Adrenal gland (tissue), 12 donors: ENCODE results near the gene KRT8. TPM values are rescaled to one million over a fixed set of nuclear protein-coding genes. Genes with fewer than 3 reads are reported as not detected.
A peak's percentile ranks its signal among the peaks of the same experiment; 100 is the strongest.

Experiments
- DNase-seq, 7 donors: peaks; one replicate each; pipeline ENCODE4 v3.0.0-alpha.2; 2019 to 2020
- H3K27ac ChIP-seq, 5 donors: fragments of 200-600 bp; sonication (generic) in 4 of 5; 1 replicate in 3 of 5; 2 replicates in 2 of 5; pipeline versions ENCODE4 v1.5.1 to v1.8.0; 2016 to 2020; ENCODE audit warnings: mild to moderate bottlenecking in 1 of 5
- H3K27me3 ChIP-seq: fragments of 200-600 bp; 2 replicates; pipeline ENCODE4 v1.8.0; 2021
- H3K36me3 ChIP-seq, 2 donors: fragments of 200-600 bp; replicated peaks in 1 of 2; 1 replicate in 1 of 2; 2 replicates in 1 of 2; pipeline versions ENCODE4 v1.5.1 to v1.8.0; 2018 to 2022
- H3K4me1 ChIP-seq, 2 donors: fragments of 200-600 bp; replicated peaks in 1 of 2; 1 replicate in 1 of 2; 2 replicates in 1 of 2; pipeline versions ENCODE4 v1.5.1 to v1.8.0; 2018 to 2021
- H3K4me3 ChIP-seq, 4 donors: fragments of 200-600 bp; sonication (generic) in 3 of 4; one replicate each; pipeline ENCODE4 v1.5.1; 2016 to 2018
- H3K9me3 ChIP-seq, 3 donors: fragments of 200-600 bp; sonication (generic) in 1 of 3; replicated peaks in 1 of 3; 1 replicate in 2 of 3; 2 replicates in 1 of 3; pipeline versions ENCODE4 v1.5.1 to v1.8.0; 2016 to 2021
- POLR2A ChIP-seq, 2 donors: fragments of 450-650 bp; IDR thresholded peaks; one replicate each; pipeline ENCODE4 v1.6.1; 2017; ENCODE audit warnings: antibody characterized with exemption in 2 of 2, mild to moderate bottlenecking in 2 of 2, moderate library complexity in 1 of 2
- WGBS, 4 donors: extraction: QIAGEN DNeasy Blood & Tissue Kit in 2 of 4; methylation state at CpG; one replicate each; pipeline versions ENCODE4 v1.1.5 to v1.1.7; 2013 to 2017; 5-methylcytosine and 5-hydroxymethylcytosine counted together
- intact Hi-C, 2 donors: fragments of 100-400 bp; cut with DNase I; formaldehyde crosslinking; loops; one replicate each; pipeline versions ENCODE4 v1.14.1 to v1.15.0; 2022 to 2023
- polyA plus RNA-seq, 3 donors: library from polyadenylated mRNA; stranded (reverse); fragments of 200-250 nt in 2 of 3; fragments of 350-450 nt in 1 of 3; fragmentation: Illumina TruSeq in 1 of 3; extraction: RNeasy Lipid Tissue Mini Kit (QIAGEN cat#74804) in 1 of 3; gene quantifications; one replicate each; pipeline ENCODE4 v1.2.3, GENCODE V29; 2013 to 2014
- total RNA-seq, 9 donors: library from RNA; depleted of rRNA in 4 of 9; stranded (reverse); fragments of >200 nt in 4 of 9; fragments of 120-200 nt in 1 of 9; fragmentation: NEBNext Ultra II Directional in 1 of 9; extraction: Animal tissue kit (Norgen Biotek cat#: 25700) in 1 of 9; gene quantifications; one replicate each; pipeline versions ENCODE4 v1.1.0 to v1.2.4, GENCODE V29; 2013 to 2023
- TF ChIP-seq, protein P1 (sequence below), 6 experiments: fragments of 450-650 bp in 4 of 6; fragments of 200-600 bp in 2 of 6; sonication (generic) in 1 of 6; IDR thresholded peaks; 1 replicate in 5 of 6; 2 replicates in 1 of 6; pipeline versions ENCODE4 v1.5.1 to v1.8.0; 2016 to 2021; ENCODE audit warnings: antibody characterized with exemption in 6 of 6, mild to moderate bottlenecking in 2 of 6, moderate library complexity in 1 of 6
- donor health status: healthy with polysubstance abuse.
- donor health status: Bipolar disorder and iron deficiency.
- donor health status: DM: yes; HTN: yes; CAD: no.
- donor health status: DM: no; HTN: no; CAD: no.
- donor health status: DM: no; HTN: no; CAD: no.
- donor health status: DM: yes; HTN: yes; CAD: no.

The KRT8 gene
- total and polyA plus RNA-seq, 12 donors, result 13.3 to 198 (median 71.0) TPM

DNA sequence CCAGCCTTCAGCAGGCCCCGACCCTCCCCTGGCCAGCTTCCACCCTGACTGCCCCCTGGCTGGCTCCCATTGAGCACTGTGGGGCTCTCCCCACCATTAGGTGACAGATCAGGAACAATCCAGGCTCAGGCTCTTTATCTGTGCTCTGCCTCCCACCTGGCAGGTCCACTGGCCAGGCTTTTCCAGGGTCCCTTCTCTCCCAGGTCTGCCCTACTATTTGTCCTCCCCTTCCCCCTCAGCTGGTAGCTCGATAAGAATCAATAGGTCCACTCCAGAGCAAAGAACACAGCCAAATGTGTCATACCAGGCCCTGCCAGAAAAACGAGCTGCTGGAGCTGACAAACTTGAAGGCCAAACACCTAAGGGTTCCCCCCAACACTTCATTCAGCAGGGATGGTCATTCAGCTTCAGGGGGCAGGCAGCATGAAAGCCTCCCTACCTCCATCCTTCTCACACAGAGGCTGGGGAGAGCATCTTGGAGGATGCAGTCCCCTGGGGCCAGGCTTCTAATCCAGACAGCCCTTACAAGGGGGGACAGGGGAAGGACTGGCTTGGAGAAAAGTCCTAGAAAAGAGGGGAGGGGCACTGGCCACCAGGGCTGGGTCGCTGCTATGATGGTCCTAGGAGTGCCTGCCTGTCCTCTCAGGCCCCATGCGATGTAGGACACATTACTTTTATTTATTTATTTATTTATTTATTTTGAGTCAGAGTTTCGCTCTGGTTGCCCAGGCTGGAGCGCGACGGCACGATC lies 42.1 kb upstream of the KRT8 start:
- no peak overlapping the region for H3K4me3 ChIP-seq
- no peaks in the 10 kb centered on the region for H3K9me3 ChIP-seq
- H3K27me3 ChIP-seq, result no peaks in the 10 kb centered on the region
- WGBS, 4 donors, result 78 to 82% (median 81%) methylated on average over 10 of the region's 10 CpGs
- no peaks in the 10 kb centered on the region for H3K36me3 ChIP-seq
- TF ChIP-seq, protein P1, sequence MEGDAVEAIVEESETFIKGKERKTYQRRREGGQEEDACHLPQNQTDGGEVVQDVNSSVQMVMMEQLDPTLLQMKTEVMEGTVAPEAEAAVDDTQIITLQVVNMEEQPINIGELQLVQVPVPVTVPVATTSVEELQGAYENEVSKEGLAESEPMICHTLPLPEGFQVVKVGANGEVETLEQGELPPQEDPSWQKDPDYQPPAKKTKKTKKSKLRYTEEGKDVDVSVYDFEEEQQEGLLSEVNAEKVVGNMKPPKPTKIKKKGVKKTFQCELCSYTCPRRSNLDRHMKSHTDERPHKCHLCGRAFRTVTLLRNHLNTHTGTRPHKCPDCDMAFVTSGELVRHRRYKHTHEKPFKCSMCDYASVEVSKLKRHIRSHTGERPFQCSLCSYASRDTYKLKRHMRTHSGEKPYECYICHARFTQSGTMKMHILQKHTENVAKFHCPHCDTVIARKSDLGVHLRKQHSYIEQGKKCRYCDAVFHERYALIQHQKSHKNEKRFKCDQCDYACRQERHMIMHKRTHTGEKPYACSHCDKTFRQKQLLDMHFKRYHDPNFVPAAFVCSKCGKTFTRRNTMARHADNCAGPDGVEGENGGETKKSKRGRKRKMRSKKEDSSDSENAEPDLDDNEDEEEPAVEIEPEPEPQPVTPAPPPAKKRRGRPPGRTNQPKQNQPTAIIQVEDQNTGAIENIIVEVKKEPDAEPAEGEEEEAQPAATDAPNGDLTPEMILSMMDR (IDR thresholded peaks at IDR 0.05), result no peak
- no peak for TF ChIP-seq POLR2A (IDR thresholded peaks at IDR 0.05)
- H3K4me1 ChIP-seq, result peaks cover 0 to 3% of the 10 kb centered on the region in 2 donors
- peak in 3 of 7 donors; percentile 29 to 47 (median 37) for DNase-seq
- H3K27ac ChIP-seq, result peak overlapping the region in 2 of 5 donors; percentile 13 to 46
- intact Hi-C loops, result no loop called here

DNA sequence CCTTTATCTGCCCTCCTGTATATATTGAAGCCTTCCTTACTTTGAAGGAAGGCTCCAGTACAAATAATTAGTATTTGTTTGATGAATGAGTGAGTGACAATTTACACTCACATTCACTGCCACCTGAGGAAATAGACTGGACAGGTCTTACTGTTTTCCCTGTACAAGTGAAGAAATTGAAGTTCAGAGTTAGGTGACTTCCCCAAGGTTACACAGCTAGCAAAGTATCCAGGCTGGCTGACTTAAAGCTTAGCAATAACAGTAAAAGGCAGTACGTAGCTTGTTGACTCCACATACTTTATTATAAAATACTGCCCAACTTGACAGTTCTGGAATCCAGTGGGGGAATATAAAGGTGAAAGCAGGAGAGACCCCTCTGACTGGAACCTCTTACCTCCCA lies 41.5 kb upstream of the KRT8 start:
- no peak for DNase-seq

DNA sequence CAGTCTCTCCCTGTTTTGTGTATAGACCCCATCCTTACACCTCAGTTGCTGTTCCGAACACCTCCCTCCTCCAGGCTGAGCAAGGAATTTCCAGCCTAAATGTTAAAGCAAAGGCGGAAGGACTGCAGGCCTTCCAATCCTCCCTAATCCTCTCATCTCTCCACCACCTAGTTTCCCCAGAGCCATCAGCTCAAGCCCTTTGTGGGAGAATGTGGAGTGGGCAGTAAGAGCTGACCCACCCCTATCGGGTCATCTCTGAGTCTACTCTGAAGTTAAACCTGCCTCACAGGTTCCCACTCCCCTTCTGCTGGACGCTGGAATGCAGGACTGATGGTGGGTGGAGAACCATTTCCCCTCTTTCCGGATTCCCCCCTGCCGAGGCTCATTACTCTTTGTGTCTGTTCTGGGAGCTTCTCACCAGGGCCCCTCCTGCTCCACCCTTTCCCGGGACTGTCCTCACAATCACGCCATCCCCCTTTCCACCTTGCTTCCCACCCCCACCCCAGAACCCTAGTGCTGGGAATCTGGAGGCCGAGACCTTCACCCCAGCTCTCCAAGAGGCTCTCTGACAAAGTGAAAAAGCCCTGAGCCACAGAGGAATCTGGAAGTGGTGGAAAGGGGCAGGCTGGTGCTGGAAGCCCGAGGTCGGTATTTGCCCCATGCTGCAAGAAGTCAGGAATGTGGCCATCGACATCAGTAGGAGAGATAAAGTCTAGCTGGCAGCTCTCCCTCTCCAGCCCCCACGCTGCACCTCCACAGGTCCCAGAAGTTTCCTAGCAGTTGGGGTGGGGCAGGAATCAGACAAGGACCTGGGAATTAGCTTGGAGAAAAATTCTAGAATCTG lies 40.7 kb upstream of the KRT8 start:
- Histone ChIP-seq H3K27ac (peak overlapping the region in 1 of 5 donors; percentile 46), H3K9me3 (no peaks in the 10 kb centered on the region), H3K4me1 (peaks cover 0 to 3% of the 10 kb centered on the region in 2 donors), H3K4me3 (no peak overlapping the region), H3K27me3 (no peaks in the 10 kb centered on the region), H3K36me3 (no peaks in the 10 kb centered on the region)
- peak in 4 of 7 donors; percentile 25 to 66 (median 56) for DNase-seq
- TF ChIP-seq, protein P1 (IDR thresholded peaks at IDR 0.05), result no peak
- no peak for TF ChIP-seq POLR2A (IDR thresholded peaks at IDR 0.05)
- 58 to 68% (median 61%) methylated on average over 12 to 13 of the region's 13 CpGs for WGBS, 4 donors
- intact Hi-C loops, result no loop called here

More for the DNA sequence above, 41.5 kb upstream of the KRT8 start:
- H3K36me3 ChIP-seq, result no peaks in the 10 kb centered on the region
- WGBS, 4 donors, result 0 to 42% (median 25%) methylated on average over 1 of the region's 1 CpG
- H3K4me1 ChIP-seq, result peaks cover 0 to 3% of the 10 kb centered on the region in 2 donors
- intact Hi-C loops, result no loop called here
- no peak for TF ChIP-seq POLR2A (IDR thresholded peaks at IDR 0.05)
- TF ChIP-seq, protein P1 (IDR thresholded peaks at IDR 0.05), result no peak
- peak overlapping the region in 1 of 5 donors; percentile 46 for H3K27ac ChIP-seq
- no peaks in the 10 kb centered on the region for H3K27me3 ChIP-seq
- H3K4me3 ChIP-seq, result no peak overlapping the region
- H3K9me3 ChIP-seq, result no peaks in the 10 kb centered on the region

DNA sequence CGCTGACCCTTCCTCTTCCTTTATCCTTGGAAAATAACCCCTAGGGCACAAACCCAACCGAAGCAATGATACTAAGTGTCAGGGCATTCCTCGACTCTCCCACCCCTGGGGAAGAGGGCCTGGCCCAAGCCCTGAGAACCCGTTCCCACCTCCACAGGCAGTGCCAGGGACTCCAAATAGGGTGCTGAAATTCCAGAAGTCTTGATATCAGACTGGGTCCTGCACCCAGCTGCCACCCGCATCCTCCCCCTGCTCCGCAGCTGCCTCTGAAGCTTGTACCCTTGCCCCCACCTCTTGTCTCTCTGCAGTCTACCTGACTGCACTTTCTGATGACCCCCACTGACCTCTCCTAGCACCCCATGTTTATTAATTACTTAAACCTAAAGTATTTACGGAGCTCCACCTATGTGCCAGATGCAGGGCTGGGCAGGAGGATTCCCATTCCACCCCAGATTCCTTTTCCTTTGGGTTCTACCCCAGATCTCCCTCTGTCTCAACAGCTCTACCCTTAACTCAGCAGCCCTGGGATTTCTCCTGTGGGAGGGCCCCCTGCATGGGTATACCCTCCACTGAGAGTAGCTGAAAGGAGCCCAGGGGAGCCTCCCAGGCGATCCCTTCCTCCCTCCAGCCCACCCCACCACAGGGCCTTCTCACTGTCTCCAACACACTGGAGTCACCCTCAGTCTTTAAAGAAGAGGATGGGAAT lies 40.0 kb upstream of the KRT8 start:
- no peak for DNase-seq
- Histone ChIP-seq H3K27me3 (no peaks in the 10 kb centered on the region), H3K4me3 (no peak overlapping the region), H3K4me1 (peaks cover 0 to 3% of the 10 kb centered on the region in 2 donors), H3K27ac (no peak overlapping the region), H3K36me3 (no peaks in the 10 kb centered on the region), H3K9me3 (no peaks in the 10 kb centered on the region)
- 87 to 99% (median 93%) methylated on average over 7 to 8 of the region's 8 CpGs for WGBS, 4 donors
- no peak for TF ChIP-seq POLR2A (IDR thresholded peaks at IDR 0.05)
- intact Hi-C loops, result no loop called here
